NB4 (cell line): ENCODE measurements around the gene MAGT1.

Experiments used
- POLR2A ChIP-seq: IDR thresholded peaks from 2 replicates; pipeline ENCODE4 v1.6.1; 2011; ENCODE audit warnings: mild to moderate bottlenecking; ENCODE audit not compliant: insufficient read length; ENCODE audit errors: extremely low read depth
- TF ChIP-seq, protein P1 (sequence below): IDR thresholded peaks from one replicate; pipeline ENCODE4 v1.5.1; 2012; ENCODE audit warnings: low read depth, low read length

DNA sequence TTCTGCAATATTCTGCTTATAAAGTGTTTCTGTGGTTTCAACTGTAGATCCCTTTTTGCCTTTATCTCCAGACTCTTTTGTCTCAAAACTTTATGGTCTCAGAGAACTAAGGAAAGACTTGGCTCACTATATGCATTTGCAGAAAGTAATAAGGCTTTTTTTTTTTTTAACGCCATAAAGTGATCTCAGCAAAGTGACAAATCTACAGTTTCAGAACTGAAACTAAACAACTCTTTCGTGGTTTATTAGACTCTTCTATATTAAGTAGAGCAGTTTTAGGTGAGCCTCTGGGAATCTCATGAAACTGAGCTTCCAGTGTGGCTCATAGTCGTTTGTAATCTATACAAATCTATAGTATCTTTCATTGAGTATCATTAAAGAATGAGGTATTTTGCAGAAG lies 30.5 kb upstream of the MAGT1 start:
- TF ChIP-seq, protein P1, sequence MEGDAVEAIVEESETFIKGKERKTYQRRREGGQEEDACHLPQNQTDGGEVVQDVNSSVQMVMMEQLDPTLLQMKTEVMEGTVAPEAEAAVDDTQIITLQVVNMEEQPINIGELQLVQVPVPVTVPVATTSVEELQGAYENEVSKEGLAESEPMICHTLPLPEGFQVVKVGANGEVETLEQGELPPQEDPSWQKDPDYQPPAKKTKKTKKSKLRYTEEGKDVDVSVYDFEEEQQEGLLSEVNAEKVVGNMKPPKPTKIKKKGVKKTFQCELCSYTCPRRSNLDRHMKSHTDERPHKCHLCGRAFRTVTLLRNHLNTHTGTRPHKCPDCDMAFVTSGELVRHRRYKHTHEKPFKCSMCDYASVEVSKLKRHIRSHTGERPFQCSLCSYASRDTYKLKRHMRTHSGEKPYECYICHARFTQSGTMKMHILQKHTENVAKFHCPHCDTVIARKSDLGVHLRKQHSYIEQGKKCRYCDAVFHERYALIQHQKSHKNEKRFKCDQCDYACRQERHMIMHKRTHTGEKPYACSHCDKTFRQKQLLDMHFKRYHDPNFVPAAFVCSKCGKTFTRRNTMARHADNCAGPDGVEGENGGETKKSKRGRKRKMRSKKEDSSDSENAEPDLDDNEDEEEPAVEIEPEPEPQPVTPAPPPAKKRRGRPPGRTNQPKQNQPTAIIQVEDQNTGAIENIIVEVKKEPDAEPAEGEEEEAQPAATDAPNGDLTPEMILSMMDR, result no peak
- TF ChIP-seq POLR2A, result no peak
